ENCODE results near the gene DDX39A.

DDX39A gene

GRCh38 chr19:14434543-14435319, 15.6 kb upstream of the DDX39A start:
- DNase-seq (ENCODE audit: low read depth in 2 of 2): no peak

- DNase-seq (ENCODE audit: low read depth in 2 of 2): no peak
Observed at GRCh38 chr19:14433554-14434501, 14.7 kb upstream of the DDX39A start.

GRCh38 chr19:14432791-14433553, 13.8 kb upstream of the DDX39A start, which contains the start of gene PKN1:
Gene PKN1, plus strand, starts transcription at chr19:14433306. Its CDS starts 216 bp downstream, at chr19:14433522.
- peak in 1 of 2 donors; percentile 58 for DNase-seq (ENCODE audit: low read depth in 2 of 2)

GRCh38 chr19:14430712-14431111, 11.6 kb upstream of the DDX39A start:
- no peak for DNase-seq (ENCODE audit: low read depth in 2 of 2)

DNA sequence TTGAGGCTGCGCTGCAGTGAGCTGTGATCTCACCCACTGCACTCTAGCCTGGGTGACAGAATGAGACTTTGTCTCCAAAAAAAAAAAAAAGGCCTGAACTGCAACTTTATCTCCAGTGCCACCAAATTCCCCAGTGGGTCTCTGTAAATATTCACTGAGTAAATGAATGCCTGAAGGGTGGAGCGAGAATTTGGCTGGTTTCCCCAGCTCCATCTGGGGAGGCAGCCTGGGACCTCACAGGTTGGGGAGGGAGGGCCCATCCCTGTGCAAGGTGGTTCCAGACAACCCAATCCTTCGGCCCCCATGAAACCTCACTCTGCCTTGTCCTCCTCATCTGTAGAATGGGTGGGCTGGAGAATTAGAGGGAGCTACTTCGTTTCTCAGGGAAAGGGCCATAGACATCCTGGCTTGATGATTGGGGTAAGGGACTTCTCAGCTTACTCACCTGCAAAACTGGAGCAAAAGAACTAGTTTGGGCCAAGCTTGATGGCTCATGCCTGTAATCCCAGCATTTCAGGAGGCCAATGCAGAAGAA, 9.8 kb upstream of the DDX39A start:
- no peak for DNase-seq (ENCODE audit: low read depth in 2 of 2)

GRCh38 chr19:14427461-14427860, 8.3 kb upstream of the DDX39A start:
- no peak for DNase-seq (ENCODE audit: low read depth in 2 of 2)

GRCh38 chr19:14425696-14426138, 6.6 kb upstream of the DDX39A start:
- no peak for DNase-seq (ENCODE audit: low read depth in 2 of 2)

DNA sequence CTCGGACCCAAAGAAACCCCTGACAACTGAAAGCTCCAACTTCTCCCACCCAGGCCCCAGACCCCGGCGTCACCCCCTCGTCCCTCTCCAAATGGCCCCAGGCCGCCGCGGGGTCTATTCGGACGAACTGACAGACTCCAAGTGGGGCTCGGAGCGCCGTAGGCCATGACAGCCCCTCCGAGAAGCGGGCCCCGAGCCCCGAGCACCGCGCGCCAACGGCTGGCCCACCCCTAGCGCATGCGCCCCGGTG, 360 bp downstream of the DDX39A start:
- peak; percentile 84 to 85 for DNase-seq (ENCODE audit: low read depth in 2 of 2)

GRCh38 chr19:14416817-14417231, 2.3 kb downstream of the DDX39A start:
- DNase-seq (ENCODE audit: low read depth in 2 of 2): no peak

- no peak for DNase-seq (ENCODE audit: low read depth in 2 of 2)
Observed at GRCh38 chr19:14414926-14415690, 4.0 kb downstream of the DDX39A start.

- DNase-seq (ENCODE audit: low read depth in 2 of 2): no peak
Observed at GRCh38 chr19:14413693-14414181, 5.4 kb downstream of the DDX39A start.

GRCh38 chr19:14412996-14413692, 6.0 kb downstream of the DDX39A start:
- DNase-seq (ENCODE audit: low read depth in 2 of 2): no peak

- no peak for DNase-seq (ENCODE audit: low read depth in 2 of 2)
Observed at GRCh38 chr19:14412324-14412995, 6.7 kb downstream of the DDX39A start.

DNA sequence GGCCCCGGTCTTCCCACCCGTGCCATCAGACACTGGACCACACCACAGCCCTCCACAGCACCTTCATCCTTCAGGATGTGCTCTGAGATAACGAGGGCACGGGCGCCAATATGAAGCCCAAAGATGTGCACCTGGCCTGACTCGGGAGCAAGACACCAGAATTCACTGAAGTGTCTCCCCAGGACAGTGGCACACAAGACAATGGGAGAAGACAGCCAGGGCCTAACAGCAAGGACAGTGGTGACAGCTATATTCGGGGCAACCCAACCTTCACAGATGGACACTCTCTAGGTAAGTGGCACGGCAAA, 7.2 kb downstream of the DDX39A start:
- no peak for DNase-seq (ENCODE audit: low read depth in 2 of 2)

- DNase-seq (ENCODE audit: low read depth in 2 of 2): no peak
Observed at GRCh38 chr19:14411161-14411937, 7.8 kb downstream of the DDX39A start.

- no peak for DNase-seq (ENCODE audit: low read depth in 2 of 2)
Observed at GRCh38 chr19:14410091-14411051, 8.8 kb downstream of the DDX39A start.

- DNase-seq (ENCODE audit: low read depth in 2 of 2): no peak
Observed at GRCh38 chr19:14409146-14410023, 9.8 kb downstream of the DDX39A start.

Data from stimulated activated CD4-positive, alpha-beta T cell treated with anti-CD3 and anti-CD28 coated beads, Interleukin-4, amount 100 ng/mL, for 48 hours (primary cell).